Muscle layer of duodenum (tissue), 2 donors: ENCODE results near the gene PRR16.

Experiments used
- H3K27ac ChIP-seq: one replicate; pipeline ENCODE4 v1.7.0; 2013; ENCODE audit warnings: mild to moderate bottlenecking, low read length
- H3K27me3 ChIP-seq: one replicate; pipeline ENCODE4 v1.7.0; 2013; ENCODE audit warnings: low read depth, mild to moderate bottlenecking, control low read depth, low read length
- H3K36me3 ChIP-seq, 2 donors: one replicate each; pipeline ENCODE4 v1.7.0; 2013; ENCODE audit warnings: low read length in 2 of 2, control low read depth in 1 of 2, mild to moderate bottlenecking in 1 of 2; ENCODE audit not compliant: insufficient read depth in 2 of 2, control insufficient read depth in 1 of 2
- H3K4me1 ChIP-seq, 2 donors: one replicate each; pipeline ENCODE4 v1.7.0; 2013; ENCODE audit warnings: low read length in 2 of 2, mild to moderate bottlenecking in 2 of 2, control low read depth in 1 of 2, moderate library complexity in 1 of 2; ENCODE audit not compliant: insufficient read depth in 2 of 2, control insufficient read depth in 1 of 2
- H3K4me3 ChIP-seq, 2 donors: one replicate each; pipeline ENCODE4 v1.7.0; 2013; ENCODE audit warnings: low read length in 2 of 2, low read depth in 1 of 2, mild to moderate bottlenecking in 1 of 2
- H3K9me3 ChIP-seq, 2 donors: one replicate each; pipeline ENCODE4 v1.7.0; 2013; ENCODE audit warnings: low read length in 2 of 2, control low read depth in 1 of 2, mild to moderate bottlenecking in 1 of 2; ENCODE audit not compliant: control insufficient read depth in 1 of 2
- donor health status: healthy.

PRR16 gene

DNA sequence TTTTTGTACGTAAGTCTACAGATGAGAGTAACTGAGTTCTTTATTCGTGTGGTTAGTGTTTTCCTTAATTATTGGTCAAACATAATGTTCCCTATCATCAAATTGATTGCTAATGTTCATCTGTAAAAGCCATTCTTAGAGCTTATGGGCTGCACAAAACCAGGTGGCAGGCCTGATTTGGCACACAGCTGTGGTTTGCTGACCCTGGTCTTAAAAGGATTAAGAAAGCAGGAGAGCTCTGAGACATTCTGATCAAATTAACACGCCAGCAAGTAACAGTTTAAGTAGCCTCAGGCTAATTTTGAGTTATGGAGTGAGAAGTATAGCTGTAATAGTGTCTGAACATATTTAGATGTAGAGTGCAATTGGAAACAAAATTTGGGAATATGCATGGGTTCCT lies 63.2 kb downstream of the PRR16 start:
- no peaks in the 10 kb centered on the region for H3K27me3 ChIP-seq
- no peak overlapping the region for H3K27ac ChIP-seq
- no peak overlapping the region for H3K4me3 ChIP-seq
- no peaks in the 10 kb centered on the region for H3K9me3 ChIP-seq
- no peaks in the 10 kb centered on the region for H3K4me1 ChIP-seq
- no peaks in the 10 kb centered on the region for H3K36me3 ChIP-seq

DNA sequence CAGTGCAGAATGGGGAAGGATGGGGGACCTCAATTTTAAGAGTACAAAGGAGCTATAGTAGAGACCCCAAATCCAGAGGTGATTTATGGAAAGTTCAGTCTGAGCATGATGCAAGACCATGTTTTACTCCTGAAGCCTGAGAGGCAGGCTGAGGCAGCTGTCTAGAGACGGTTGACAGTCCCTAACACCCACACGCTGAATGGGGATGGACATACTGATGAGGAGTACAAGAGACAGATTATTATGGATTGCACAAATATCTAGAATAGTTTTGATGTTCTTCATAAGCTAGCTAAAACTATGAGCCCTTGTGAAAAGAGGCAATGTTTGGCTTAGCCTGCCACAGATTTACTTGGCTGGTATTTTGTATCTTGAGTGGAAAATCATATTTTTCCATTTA lies 64.5 kb downstream of the PRR16 start:
- no peak overlapping the region for H3K27ac ChIP-seq

DNA sequence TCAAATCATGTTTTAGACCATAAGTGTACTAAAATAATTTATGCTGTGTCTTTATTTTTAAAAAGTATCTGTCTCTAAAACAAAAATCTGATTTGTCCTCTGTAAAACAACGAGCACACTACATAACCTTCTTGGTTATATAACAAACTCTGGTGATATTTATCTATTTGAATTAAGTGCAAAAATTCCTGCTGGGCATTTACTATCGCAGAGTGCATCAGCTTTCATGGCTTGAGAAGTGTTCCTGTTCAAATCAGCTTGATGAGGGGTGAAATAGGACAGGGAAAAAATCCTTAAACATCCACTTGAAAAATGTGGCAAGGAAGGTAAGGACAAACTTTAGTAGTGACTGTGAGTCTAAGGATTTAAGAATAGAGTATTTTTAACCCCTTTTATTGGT lies 65.3 kb downstream of the PRR16 start:
- Histone ChIP-seq H3K4me3 (no peak overlapping the region), H3K27ac (no peak overlapping the region), H3K4me1 (no peaks in the 10 kb centered on the region), H3K36me3 (no peaks in the 10 kb centered on the region), H3K27me3 (no peaks in the 10 kb centered on the region), H3K9me3 (no peaks in the 10 kb centered on the region)

More for the DNA sequence above, 64.5 kb downstream of the PRR16 start:
- Histone ChIP-seq H3K27me3 (no peaks in the 10 kb centered on the region), H3K9me3 (no peaks in the 10 kb centered on the region), H3K36me3 (no peaks in the 10 kb centered on the region), H3K4me1 (no peaks in the 10 kb centered on the region), H3K4me3 (no peak overlapping the region)

DNA sequence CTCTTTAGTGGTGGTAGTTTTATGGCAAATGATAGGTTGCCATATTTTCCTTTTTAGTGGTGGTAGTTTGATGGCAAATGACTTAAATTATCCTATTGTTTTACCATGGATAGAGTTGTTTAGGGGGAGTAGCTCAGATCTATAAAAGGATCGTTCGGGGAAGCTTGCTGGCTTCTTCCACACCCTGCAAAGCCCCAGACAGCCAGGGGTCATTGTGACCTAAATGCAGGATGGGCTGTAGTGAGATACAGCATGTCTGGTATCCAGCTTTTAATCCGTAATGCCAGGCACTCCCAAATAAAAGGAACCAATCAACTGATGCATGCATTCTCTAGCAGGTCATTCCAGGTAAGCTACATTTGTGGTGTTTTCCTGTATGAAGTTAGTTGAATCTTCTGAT lies 67.1 kb downstream of the PRR16 start:
- no peaks in the 10 kb centered on the region for H3K9me3 ChIP-seq
- no peaks in the 10 kb centered on the region for H3K27me3 ChIP-seq

DNA sequence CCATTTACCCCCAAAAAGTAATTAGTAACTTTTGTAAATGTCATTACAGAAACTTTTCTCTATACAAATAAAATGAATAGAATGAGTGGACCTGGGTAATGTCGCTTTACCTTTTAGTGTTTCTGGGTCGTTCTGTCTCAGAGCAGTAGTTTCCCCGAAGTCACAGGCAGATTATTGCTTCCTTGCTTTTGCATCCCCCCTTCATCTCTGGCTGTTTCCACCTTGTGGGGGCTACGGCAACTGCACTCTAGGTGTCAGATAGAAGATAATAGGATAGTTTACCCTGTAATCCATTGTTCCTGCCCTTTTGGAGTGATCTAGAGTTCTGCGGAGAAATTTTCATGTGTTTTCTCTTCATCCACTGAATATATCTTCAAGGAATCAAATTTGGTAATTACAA lies 68.7 kb downstream of the PRR16 start:
- Histone ChIP-seq H3K36me3 (no peaks in the 10 kb centered on the region), H3K9me3 (no peaks in the 10 kb centered on the region), H3K4me1 (no peaks in the 10 kb centered on the region), H3K4me3 (no peak overlapping the region), H3K27ac (no peak overlapping the region), H3K27me3 (no peaks in the 10 kb centered on the region)

More for the DNA sequence above, 67.1 kb downstream of the PRR16 start:
- Histone ChIP-seq H3K27ac (no peak overlapping the region), H3K4me3 (no peak overlapping the region), H3K36me3 (no peaks in the 10 kb centered on the region), H3K4me1 (no peaks in the 10 kb centered on the region)

DNA sequence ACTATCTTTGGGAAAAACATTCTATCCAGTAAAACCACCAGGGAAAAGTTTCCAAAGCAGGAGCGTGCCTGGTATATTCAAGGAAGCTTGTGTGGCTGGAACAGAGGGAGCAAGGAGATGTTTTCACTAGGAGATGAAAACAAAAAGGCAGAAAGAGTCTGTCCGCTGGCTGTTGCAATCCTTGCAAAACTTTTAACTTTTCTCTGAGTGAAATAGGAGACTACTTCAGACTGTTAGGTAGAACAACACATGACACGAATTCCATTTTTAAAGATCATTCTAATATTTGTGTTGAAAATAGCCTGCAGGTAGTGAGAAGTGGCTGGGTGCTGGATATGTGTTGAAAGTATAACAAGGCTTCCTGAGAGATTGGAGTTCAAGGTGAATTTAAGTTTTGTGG lies 69.5 kb downstream of the PRR16 start:
- no peaks in the 10 kb centered on the region for H3K36me3 ChIP-seq
- H3K27me3 ChIP-seq = no peaks in the 10 kb centered on the region
- H3K9me3 ChIP-seq = no peaks in the 10 kb centered on the region
- no peaks in the 10 kb centered on the region for H3K4me1 ChIP-seq
- no peak overlapping the region for H3K27ac ChIP-seq
- no peak overlapping the region for H3K4me3 ChIP-seq

DNA sequence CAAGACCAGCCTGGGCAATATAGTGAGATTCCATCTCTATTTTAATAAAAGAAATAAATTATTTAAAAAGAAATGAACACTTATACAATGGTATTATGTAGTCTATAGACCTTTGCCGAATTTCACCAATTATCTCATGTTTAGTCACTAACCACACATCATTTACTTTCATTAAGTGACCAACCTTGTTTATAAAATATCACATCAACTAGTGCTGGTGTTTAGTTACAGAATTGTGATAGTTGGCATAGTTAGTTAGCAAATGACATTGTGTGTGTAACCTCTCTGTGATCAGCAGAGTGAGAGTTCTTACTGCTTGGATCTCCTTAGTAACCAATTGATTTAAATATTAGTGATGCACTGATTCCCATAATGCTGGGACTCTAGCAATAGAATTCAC lies 71.8 kb downstream of the PRR16 start:
- no peak overlapping the region for H3K27ac ChIP-seq
- H3K9me3 ChIP-seq = no peaks in the 10 kb centered on the region
- no peaks in the 10 kb centered on the region for H3K36me3 ChIP-seq
- H3K4me1 ChIP-seq = no peaks in the 10 kb centered on the region
- no peak overlapping the region for H3K4me3 ChIP-seq
- H3K27me3 ChIP-seq = no peaks in the 10 kb centered on the region

DNA sequence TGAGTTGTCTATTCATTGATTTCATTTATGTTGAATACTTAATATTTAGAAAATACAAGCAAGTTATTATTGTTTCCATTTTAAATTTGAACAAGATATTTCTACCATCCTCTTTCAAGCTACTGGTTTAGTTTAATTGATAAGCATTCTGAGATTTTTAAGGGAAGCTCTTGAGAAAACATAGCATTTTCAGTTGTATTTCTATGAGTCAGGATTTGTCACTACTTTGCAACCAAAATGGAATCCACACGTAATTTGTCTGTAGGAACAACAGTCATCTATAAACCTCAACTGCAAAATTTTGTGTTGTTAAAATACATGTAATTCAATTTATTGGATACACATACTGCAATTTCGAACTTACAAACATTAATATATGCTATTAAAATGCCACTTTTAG lies 74.0 kb downstream of the PRR16 start:
- Histone ChIP-seq H3K4me3 (no peak overlapping the region), H3K27ac (no peak overlapping the region), H3K36me3 (no peaks in the 10 kb centered on the region), H3K9me3 (no peaks in the 10 kb centered on the region), H3K27me3 (no peaks in the 10 kb centered on the region), H3K4me1 (no peaks in the 10 kb centered on the region)

DNA sequence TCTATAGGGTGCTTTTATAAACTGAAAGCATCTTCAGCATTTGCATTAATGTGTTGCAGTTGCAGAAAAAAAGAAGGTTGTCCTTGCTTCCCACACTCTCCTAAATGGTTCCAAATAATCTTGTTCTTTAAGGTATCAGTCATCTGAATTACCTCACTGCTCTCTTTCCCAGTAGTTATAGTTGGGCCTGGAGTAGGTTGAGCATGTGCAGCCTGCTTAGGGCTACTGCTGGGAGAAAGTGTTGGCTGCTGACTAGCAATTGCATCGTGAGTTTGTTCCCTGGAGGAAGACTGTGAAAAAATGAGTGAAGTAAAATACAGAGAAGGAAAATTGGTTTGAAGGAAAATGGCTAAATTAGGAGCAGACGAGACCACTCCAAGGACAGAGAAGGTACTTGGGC lies 74.5 kb downstream of the PRR16 start:
- no peak overlapping the region for H3K27ac ChIP-seq
- H3K36me3 ChIP-seq = no peaks in the 10 kb centered on the region
- no peaks in the 10 kb centered on the region for H3K4me1 ChIP-seq
- no peaks in the 10 kb centered on the region for H3K27me3 ChIP-seq
- H3K9me3 ChIP-seq = no peaks in the 10 kb centered on the region
- H3K4me3 ChIP-seq = no peak overlapping the region

DNA sequence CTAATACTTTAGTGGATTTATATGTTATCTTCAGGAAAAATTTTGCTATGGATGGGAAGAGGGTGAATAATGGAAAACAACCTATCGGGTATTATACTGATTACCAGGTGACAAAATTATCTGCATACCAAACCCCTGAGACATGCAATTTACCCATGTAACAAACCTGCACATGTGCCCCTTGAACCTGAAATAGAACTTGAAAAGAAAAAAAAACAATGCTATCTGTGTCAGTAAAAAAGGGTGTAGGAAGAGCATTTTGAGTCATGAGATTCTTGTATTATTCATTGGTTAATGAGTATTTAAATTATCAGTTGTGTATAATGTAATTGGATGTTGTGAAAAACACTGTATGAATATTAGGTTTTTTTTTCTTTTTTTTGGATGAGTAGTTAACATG lies 75.4 kb downstream of the PRR16 start:
- Histone ChIP-seq H3K4me1 (no peaks in the 10 kb centered on the region), H3K36me3 (no peaks in the 10 kb centered on the region), H3K27me3 (no peaks in the 10 kb centered on the region), H3K9me3 (no peaks in the 10 kb centered on the region), H3K4me3 (no peak overlapping the region), H3K27ac (no peak overlapping the region)

DNA sequence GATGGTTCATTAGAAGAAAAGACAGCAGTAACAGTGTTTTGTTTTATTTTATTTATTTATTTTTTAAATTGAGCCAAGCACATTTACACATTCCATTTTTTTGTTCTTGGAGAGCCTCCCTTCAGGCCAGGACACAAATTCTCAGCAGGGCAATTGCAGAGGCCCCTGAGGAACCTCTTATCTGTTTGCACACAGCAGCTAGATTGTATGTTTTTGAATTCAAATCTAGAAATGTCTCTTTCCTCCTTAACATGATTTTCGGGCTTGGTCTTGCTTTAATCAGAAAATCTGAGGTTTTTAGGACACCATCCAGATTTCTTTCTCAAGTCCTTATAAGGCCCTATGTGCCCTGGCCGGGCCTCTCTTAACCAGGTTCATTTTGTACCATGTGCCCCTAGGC lies 76.0 kb downstream of the PRR16 start:
- Histone ChIP-seq H3K36me3 (no peaks in the 10 kb centered on the region), H3K27ac (no peak overlapping the region), H3K27me3 (no peaks in the 10 kb centered on the region), H3K9me3 (no peaks in the 10 kb centered on the region), H3K4me3 (no peak overlapping the region), H3K4me1 (no peaks in the 10 kb centered on the region)

DNA sequence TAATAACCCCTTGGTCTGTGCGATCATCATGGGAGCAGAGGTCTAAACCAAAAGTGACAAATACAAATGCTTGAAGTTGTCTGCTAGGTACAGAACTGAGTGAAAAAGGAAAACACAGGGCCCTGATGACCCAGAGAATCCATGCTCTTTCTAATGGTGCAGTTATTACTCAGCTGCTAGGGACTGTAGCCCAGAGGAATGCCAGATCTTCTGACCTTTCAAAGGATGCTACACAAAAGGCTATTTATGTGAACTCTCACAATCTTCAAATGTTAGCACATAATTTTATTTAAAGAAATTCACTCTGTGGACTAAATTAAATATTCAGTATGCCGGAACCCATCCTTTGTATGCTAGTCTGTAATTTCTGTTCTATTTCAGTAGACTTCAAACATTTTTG lies 79.9 kb downstream of the PRR16 start:
- Histone ChIP-seq H3K9me3 (no peaks in the 10 kb centered on the region), H3K27me3 (no peaks in the 10 kb centered on the region), H3K36me3 (no peaks in the 10 kb centered on the region), H3K4me1 (no peaks in the 10 kb centered on the region), H3K27ac (no peak overlapping the region), H3K4me3 (no peak overlapping the region)
